ENCODE results near the gene HOXB7. TPM values are rescaled to one million over a fixed set of nuclear protein-coding genes. Genes with fewer than 3 reads are reported as not detected.

HOXB7 gene
- total RNA-seq, 4 donors from 2014 or later, result 0.36 to 3.0 (median 0.65) TPM

- no peaks in the 10 kb centered on the region for H3K36me3 ChIP-seq
- intact Hi-C loops (cut with DNase I; ENCODE audit: low total_unique reads), result loop anchor here (2.0 kb wide), 1 partner anchor 32 kb away; the partner anchor contains the start of gene HOXB4
- no peaks in the 10 kb centered on the region for H3K9me3 ChIP-seq
- in situ Hi-C loops (cut with MboI; ENCODE audit: low sequenced_read_pairs in 4 of 4), result no loop called here
- H3K4me3 ChIP-seq, result peak overlapping the region; percentile 45 to 64 (median 56)
- H3K27ac ChIP-seq, result peak overlapping the region in 3 of 4 donors; percentile 65 to 66 (median 65)
- DNase-seq (no peak), ATAC-seq (no peak)
- peaks cover 94 to 98% (median 98%) of the 10 kb centered on the region in 3 donors for H3K27me3 ChIP-seq
- H3K4me1 ChIP-seq, result peaks cover 4 to 27% of the 10 kb centered on the region in 2 donors
- TF ChIP-seq, protein P1, sequence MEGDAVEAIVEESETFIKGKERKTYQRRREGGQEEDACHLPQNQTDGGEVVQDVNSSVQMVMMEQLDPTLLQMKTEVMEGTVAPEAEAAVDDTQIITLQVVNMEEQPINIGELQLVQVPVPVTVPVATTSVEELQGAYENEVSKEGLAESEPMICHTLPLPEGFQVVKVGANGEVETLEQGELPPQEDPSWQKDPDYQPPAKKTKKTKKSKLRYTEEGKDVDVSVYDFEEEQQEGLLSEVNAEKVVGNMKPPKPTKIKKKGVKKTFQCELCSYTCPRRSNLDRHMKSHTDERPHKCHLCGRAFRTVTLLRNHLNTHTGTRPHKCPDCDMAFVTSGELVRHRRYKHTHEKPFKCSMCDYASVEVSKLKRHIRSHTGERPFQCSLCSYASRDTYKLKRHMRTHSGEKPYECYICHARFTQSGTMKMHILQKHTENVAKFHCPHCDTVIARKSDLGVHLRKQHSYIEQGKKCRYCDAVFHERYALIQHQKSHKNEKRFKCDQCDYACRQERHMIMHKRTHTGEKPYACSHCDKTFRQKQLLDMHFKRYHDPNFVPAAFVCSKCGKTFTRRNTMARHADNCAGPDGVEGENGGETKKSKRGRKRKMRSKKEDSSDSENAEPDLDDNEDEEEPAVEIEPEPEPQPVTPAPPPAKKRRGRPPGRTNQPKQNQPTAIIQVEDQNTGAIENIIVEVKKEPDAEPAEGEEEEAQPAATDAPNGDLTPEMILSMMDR (IDR thresholded peaks at IDR 0.05 in 4 of 5, conservative IDR thresholded peaks at IDR 0.05 in 1 of 5), result no peak
- no peak for TF ChIP-seq POLR2A (IDR thresholded peaks at IDR 0.05)
Observed at GRCh38 chr17:48611213-48611612, 396 bp upstream of the HOXB7 start.

- H3K9me3 ChIP-seq, result no peaks in the 10 kb centered on the region
- peak overlapping the region in 3 of 4 donors; percentile 65 to 66 (median 65) for H3K27ac ChIP-seq
- intact Hi-C loops (cut with DNase I; ENCODE audit: low total_unique reads), result loop anchor here (2.0 kb wide), 1 partner anchor 31 kb away; the partner anchor contains the start of gene HOXB4
- H3K4me3 ChIP-seq, result peak overlapping the region; percentile 45 to 64 (median 56)
- H3K36me3 ChIP-seq, result no peaks in the 10 kb centered on the region
- peaks cover 94 to 98% (median 98%) of the 10 kb centered on the region in 3 donors for H3K27me3 ChIP-seq
- in situ Hi-C loops (cut with MboI; ENCODE audit: low sequenced_read_pairs in 4 of 4), result no loop called here
- DNase-seq (no peak), ATAC-seq (no peak)
- peaks cover 4 to 27% of the 10 kb centered on the region in 2 donors for H3K4me1 ChIP-seq
- TF ChIP-seq POLR2A (IDR thresholded peaks at IDR 0.05), result no peak
- TF ChIP-seq, protein P1 (IDR thresholded peaks at IDR 0.05 in 4 of 5, conservative IDR thresholded peaks at IDR 0.05 in 1 of 5), result no peak
Observed at GRCh38 chr17:48609759-48610281, 997 bp downstream of the HOXB7 start.

- no peak for ATAC-seq
- Histone ChIP-seq H3K4me1 (peaks cover 4 to 27% of the 10 kb centered on the region in 2 donors), H3K36me3 (no peaks in the 10 kb centered on the region), H3K27me3 (peaks cover 94 to 98% (median 98%) of the 10 kb centered on the region in 3 donors), H3K9me3 (no peaks in the 10 kb centered on the region), H3K27ac (no peak overlapping the region), H3K4me3 (no peak overlapping the region)
- TF ChIP-seq, protein P1 (IDR thresholded peaks at IDR 0.05 in 4 of 5, conservative IDR thresholded peaks at IDR 0.05 in 1 of 5), result no peak
- TF ChIP-seq POLR2A (IDR thresholded peaks at IDR 0.05), result no peak
- in situ Hi-C loops (cut with MboI; ENCODE audit: low sequenced_read_pairs in 4 of 4), result no loop called here
- intact Hi-C loops (cut with DNase I; ENCODE audit: low total_unique reads), result no loop called here
- no peak for DNase-seq
Observed at GRCh38 chr17:48609033-48609432, 1.8 kb downstream of the HOXB7 start.

DNA sequence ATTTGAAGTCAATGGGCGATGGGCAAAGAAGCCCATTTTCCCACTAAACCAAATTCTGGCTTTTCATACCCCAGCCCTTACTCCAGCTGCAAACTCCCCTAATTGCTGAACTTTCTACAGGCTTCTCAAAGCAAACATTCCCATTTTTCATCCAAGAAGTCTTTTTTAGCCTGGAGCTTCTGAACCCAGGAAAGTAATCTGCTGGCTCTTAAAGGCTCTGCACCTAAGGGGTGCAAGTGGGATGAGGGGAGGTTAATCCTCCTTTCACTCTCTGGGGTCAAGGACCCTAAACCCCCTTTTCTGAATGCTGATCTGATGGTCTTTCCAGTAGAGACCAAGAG lies 2.4 kb downstream of the HOXB7 start:
- peaks cover 94 to 98% (median 98%) of the 10 kb centered on the region in 3 donors for H3K27me3 ChIP-seq
- in situ Hi-C loops (cut with MboI; ENCODE audit: low sequenced_read_pairs in 4 of 4) (no loop called here), intact Hi-C loops (cut with DNase I; ENCODE audit: low total_unique reads) (no loop called here)
- DNase-seq (no peak), ATAC-seq (no peak)
- H3K9me3 ChIP-seq, result no peaks in the 10 kb centered on the region
- H3K27ac ChIP-seq, result no peak overlapping the region
- H3K4me3 ChIP-seq, result no peak overlapping the region
- H3K36me3 ChIP-seq, result no peaks in the 10 kb centered on the region
- peaks cover 4 to 27% of the 10 kb centered on the region in 2 donors for H3K4me1 ChIP-seq
- TF ChIP-seq POLR2A (IDR thresholded peaks at IDR 0.05), result no peak
- TF ChIP-seq, protein P1 (IDR thresholded peaks at IDR 0.05 in 4 of 5, conservative IDR thresholded peaks at IDR 0.05 in 1 of 5), result no peak

Data from gastrocnemius medialis (tissue), 4 donors.